WTC11 (cell line): ENCODE results near the gene KCNJ4. TPM values are rescaled to one million over a fixed set of nuclear protein-coding genes. Genes with fewer than 3 reads are reported as not detected.

ENCODE experiments used
- ATAC-seq: fragments of 200-7000 bp; cut with Tn5 transposase; 2 replicates; pipeline ENCODE4 v1.10.0; 2021; ENCODE audit warnings: mild to moderate bottlenecking, moderate library complexity
- CTCF ChIA-PET: fragments of 300-600 bp; sonication (Branson Sonifier 250); formaldehyde crosslinking; loops from one replicate; lab custom pipeline; 2021; ENCODE audit warnings: antibody characterized with exemption; lab: Charles Lee
- POLR2A ChIA-PET: fragments of 350-600 bp; sonication (Branson Sonifier 250); formaldehyde crosslinking; loops from one replicate; lab custom pipeline; 2021; ENCODE audit warnings: antibody characterized with exemption; lab: Charles Lee
- DNase-seq: peaks from one replicate; pipeline ENCODE4 v3.0.0; 2021; ENCODE audit warnings: low spot score
- H3K27ac Mint-ChIP-seq: 2 replicates; pipeline ENCODE4 v1.8.0; 2021; ENCODE audit warnings: mixed read lengths
- H3K27me3 Mint-ChIP-seq: 2 replicates; pipeline ENCODE4 v1.8.0; 2021; ENCODE audit warnings: low read depth, mild to moderate bottlenecking, moderate library complexity, mixed read lengths
- H3K36me3 Mint-ChIP-seq: 2 replicates; pipeline ENCODE4 v1.8.0; 2021; ENCODE audit warnings: mixed read lengths
- H3K4me1 Mint-ChIP-seq: 2 replicates; pipeline ENCODE4 v1.8.0; 2022; ENCODE audit warnings: mixed read lengths
- H3K4me3 Mint-ChIP-seq: 2 replicates; pipeline ENCODE4 v1.8.0; 2021; ENCODE audit warnings: mild to moderate bottlenecking, moderate library complexity, mixed read lengths
- H3K9me3 Mint-ChIP-seq: 2 replicates; pipeline ENCODE4 v1.8.0; 2021; ENCODE audit warnings: mixed read lengths
- ATF1 ChIP-seq: sonication (generic); formaldehyde crosslinking; IDR thresholded peaks from 2 replicates; pipeline ENCODE4 v1.8.1; 2023; ENCODE audit warnings: mild to moderate bottlenecking, moderate library complexity, missing genetic modification reagents
- ESRRA ChIP-seq: sonication (generic); formaldehyde crosslinking; IDR thresholded peaks from 2 replicates; pipeline ENCODE4 v1.8.1; 2022; ENCODE audit warnings: mild to moderate bottlenecking, missing genetic modification reagents, borderline replicate concordance
- GABPB1 ChIP-seq: sonication (generic); formaldehyde crosslinking; IDR thresholded peaks from 2 replicates; pipeline ENCODE4 v1.8.1; 2023; ENCODE audit warnings: mild to moderate bottlenecking, missing genetic modification reagents
- GRHL2 ChIP-seq: fragments of 250-450 bp; sonication (Bioruptor Pico); IDR thresholded peaks from 2 replicates; pipeline ENCODE4 v1.8.0; 2022; ENCODE audit warnings: mild to moderate bottlenecking, moderate library complexity; ENCODE audit not compliant: insufficient replicate concordance, severe bottlenecking
- JUN ChIP-seq: sonication (generic); formaldehyde crosslinking; IDR thresholded peaks from 2 replicates; pipeline ENCODE4 v1.8.0; 2023; ENCODE audit warnings: mild to moderate bottlenecking, missing genetic modification reagents
- MAX ChIP-seq: sonication (generic); formaldehyde crosslinking; IDR thresholded peaks from 2 replicates; pipeline ENCODE4 v1.8.0; 2022; ENCODE audit warnings: mild to moderate bottlenecking, missing genetic modification reagents
- MLX ChIP-seq: sonication (generic); formaldehyde crosslinking; IDR thresholded peaks from 2 replicates; pipeline ENCODE4 v1.8.1; 2023; ENCODE audit warnings: mild to moderate bottlenecking, missing genetic modification reagents, moderate library complexity
- MYBL2 ChIP-seq: sonication (generic); formaldehyde crosslinking; IDR thresholded peaks from 2 replicates; pipeline ENCODE4 v1.8.1; 2023; ENCODE audit warnings: mild to moderate bottlenecking, moderate library complexity, missing genetic modification reagents
- NR1H2 ChIP-seq: sonication (generic); formaldehyde crosslinking; IDR thresholded peaks from 2 replicates; pipeline ENCODE4 v1.9.0; 2021; ENCODE audit warnings: mild to moderate bottlenecking, moderate library complexity, missing genetic modification reagents
- OVOL2 ChIP-seq: fragments of 250-450 bp; sonication (Bioruptor Pico); IDR thresholded peaks from 2 replicates; pipeline ENCODE4 v1.9.0; 2021; ENCODE audit warnings: mild to moderate bottlenecking, borderline replicate concordance
- SOX15 ChIP-seq: fragments of 250-450 bp; sonication (Bioruptor Pico); IDR thresholded peaks from 2 replicates; pipeline ENCODE4 v1.9.0; 2021; ENCODE audit warnings: mild to moderate bottlenecking
- SP1 ChIP-seq: sonication (generic); formaldehyde crosslinking; conservative IDR thresholded peaks from 2 replicates; pipeline ENCODE4 v1.8.1; 2022; ENCODE audit warnings: missing genetic modification reagents
- TEAD4 ChIP-seq: sonication (generic); formaldehyde crosslinking; IDR thresholded peaks from 2 replicates; pipeline ENCODE4 v1.8.0; 2022; ENCODE audit warnings: mild to moderate bottlenecking, missing genetic modification reagents
- USF1 ChIP-seq: sonication (generic); formaldehyde crosslinking; IDR thresholded peaks from 2 replicates; pipeline ENCODE4 v1.8.0; 2022; ENCODE audit warnings: mild to moderate bottlenecking, missing genetic modification reagents
- USF2 ChIP-seq: sonication (generic); formaldehyde crosslinking; IDR thresholded peaks from 2 replicates; pipeline ENCODE4 v1.8.1; 2023; ENCODE audit warnings: mild to moderate bottlenecking, missing genetic modification reagents, moderate library complexity
- ZBTB21 ChIP-seq: sonication (generic); formaldehyde crosslinking; IDR thresholded peaks from 2 replicates; pipeline ENCODE4 v1.8.1; 2023; ENCODE audit warnings: mild to moderate bottlenecking, missing genetic modification reagents, borderline replicate concordance
- ZBTB43 ChIP-seq: sonication (generic); formaldehyde crosslinking; IDR thresholded peaks from 2 replicates; pipeline ENCODE4 v1.8.1; 2023; ENCODE audit warnings: mild to moderate bottlenecking, missing genetic modification reagents
- ZNF138 ChIP-seq: sonication (generic); formaldehyde crosslinking; conservative IDR thresholded peaks from 2 replicates; pipeline ENCODE4 v1.8.1; 2022; ENCODE audit warnings: mild to moderate bottlenecking, moderate library complexity, missing genetic modification reagents
- ZNF317 ChIP-seq: sonication (generic); formaldehyde crosslinking; IDR thresholded peaks from 2 replicates; pipeline ENCODE4 v1.8.1; 2023; ENCODE audit warnings: low read depth, mild to moderate bottlenecking, moderate library complexity, missing genetic modification reagents, borderline replicate concordance
- ZNF425 ChIP-seq: fragments of 250-450 bp; sonication (Bioruptor Pico); conservative IDR thresholded peaks from 2 replicates; pipeline ENCODE4 v1.9.0; 2021; ENCODE audit warnings: mild to moderate bottlenecking
- total RNA-seq: library from RNA; stranded (reverse); gene quantifications from 3 replicates; pipeline ENCODE4 v1.2.3, GENCODE V29; 2021

KCNJ4 gene
- total RNA-seq, 1 experiment from 2014 or later, result 3.1 TPM

GRCh38 chr22:38436629-38437395, 18.2 kb downstream of the KCNJ4 start:
- POLR2A ChIA-PET, result no interaction called here

GRCh38 chr22:38435965-38436364, 19.0 kb downstream of the KCNJ4 start:
- no peak for ATAC-seq
- no peak for DNase-seq
- CTCF ChIA-PET, result interaction anchor here (0.8 to 4.7 kb wide), 10 partner anchors 7 to 338 kb away, joined by 3 to 54 read pairs (median 6); no protein-coding TSS in a partner anchor

More at GRCh38 chr22:38436629-38437395, 18.2 kb downstream of the KCNJ4 start:
- no peaks in the 10 kb centered on the region for H3K9me3 Mint-ChIP-seq
- H3K4me1 Mint-ChIP-seq, result 0 out of 2 replicates have a peak, but pooled peaks cover 4% of the 10 kb centered on the region
- no peak for ATAC-seq
- no peak overlapping the region for H3K27ac Mint-ChIP-seq
- TF ChIP-seq SOX15 (CRISPR knock-in tag), result no peak
- TF ChIP-seq GABPB1 (CRISPR knock-in tag), result no peak
- no peak for TF ChIP-seq ZBTB21 (CRISPR knock-in tag)
- no peak for TF ChIP-seq OVOL2 (CRISPR knock-in tag)
- TF ChIP-seq GRHL2 (CRISPR knock-in tag), result no peak
- TF ChIP-seq ZNF425, result no peak
- no peak for TF ChIP-seq MYBL2
- TF ChIP-seq NR1H2 (CRISPR knock-in tag), result no peak
- no peak for TF ChIP-seq ZNF138 (CRISPR knock-in tag)
- TF ChIP-seq TEAD4, result no peak
- no peak for TF ChIP-seq SP1 (CRISPR knock-in tag)
- TF ChIP-seq MAX (CRISPR knock-in tag), result no peak
- TF ChIP-seq MLX (CRISPR knock-in tag), result no peak
- no peak for TF ChIP-seq JUN
- TF ChIP-seq USF1 (CRISPR knock-in tag), result no peak
- no peak for TF ChIP-seq ATF1 (CRISPR knock-in tag)
- TF ChIP-seq ZBTB43 (CRISPR knock-in tag), result no peak
- TF ChIP-seq ESRRA (CRISPR knock-in tag), result no peak
- TF ChIP-seq, all 79 proteins: peak for 0
- Mint-ChIP-seq H3K4me3 (no peak overlapping the region), H3K36me3 (no peaks in the 10 kb centered on the region), H3K27me3 (peaks cover 2% of the 10 kb centered on the region; the same call in 1 of the 2 replicates)
- DNase-seq, result no peak
- CTCF ChIA-PET, result interaction anchor here (0.7 to 4.7 kb wide), 7 partner anchors 10 to 385 kb away, joined by 3 to 54 read pairs (median 5); no protein-coding TSS in a partner anchor

More at GRCh38 chr22:38435965-38436364, 19.0 kb downstream of the KCNJ4 start:
- POLR2A ChIA-PET, result no interaction called here
- no peak overlapping the region for H3K27ac Mint-ChIP-seq
- 0 out of 2 replicates have a peak, but pooled peaks cover 4% of the 10 kb centered on the region for H3K4me1 Mint-ChIP-seq
- TF ChIP-seq ZNF317 (CRISPR knock-in tag), result no peak
- TF ChIP-seq USF1 (CRISPR knock-in tag), result peak; percentile 20; the same call in 1 of the 2 replicates
- 0 out of 2 replicates have a peak, but pooled peaks have one; percentile 29 for TF ChIP-seq USF2 (CRISPR knock-in tag)
- no peaks in the 10 kb centered on the region for H3K36me3 Mint-ChIP-seq
- no peaks in the 10 kb centered on the region for H3K9me3 Mint-ChIP-seq
- H3K4me3 Mint-ChIP-seq, result no peak overlapping the region
- peaks cover 2% of the 10 kb centered on the region; the same call in 1 of the 2 replicates for H3K27me3 Mint-ChIP-seq
